HL-60/S4 treated with phorbol 12-myristate 13-acetate at 8.2 ng/mL for 4 days and 3 days (cell line): ENCODE measurements around the gene ATXN3L.
"Not testable (repeated sequence)": the region's sequence is repeated elsewhere in the genome, so short reads cannot be mapped to it uniquely, and the experiment has no call there.

ENCODE experiments used
- in situ Hi-C: fragments of 300-500 bp; cut with MboI; formaldehyde crosslinking; loops from 2 replicates; pipeline ENCODE4 v1.15.0; 2022; ENCODE audit warnings: low sequenced_read_pairs

Gene ATXN3L

GRCh38 chrX:13307041-13307440 lies 12.8 kb downstream of the ATXN3L start:
- in situ Hi-C loops, result no loop called here

- in situ Hi-C loops, result no loop called here
Observed at GRCh38 chrX:13305108-13305507, 14.7 kb downstream of the ATXN3L start.

GRCh38 chrX:13304052-13304451 lies 15.8 kb downstream of the ATXN3L start:
- in situ Hi-C loops, result no loop called here

GRCh38 chrX:13303248-13303647 lies 16.6 kb downstream of the ATXN3L start:
- in situ Hi-C loops, result not testable (repeated sequence)

- in situ Hi-C loops, result no loop called here
Observed at GRCh38 chrX:13298836-13299235, 21.0 kb downstream of the ATXN3L start.

GRCh38 chrX:13295841-13296240 lies 24.0 kb downstream of the ATXN3L start:
- in situ Hi-C loops, result no loop called here

GRCh38 chrX:13293700-13294099 lies 26.2 kb downstream of the ATXN3L start:
- in situ Hi-C loops, result no loop called here

- in situ Hi-C loops, result no loop called here
Observed at GRCh38 chrX:13290891-13291614, 28.8 kb downstream of the ATXN3L start.

- in situ Hi-C loops, result no loop called here
Observed at GRCh38 chrX:13288671-13289070, 31.2 kb downstream of the ATXN3L start.

- in situ Hi-C loops, result no loop called here
Observed at GRCh38 chrX:13287816-13288215, 32.0 kb downstream of the ATXN3L start.

- in situ Hi-C loops, result no loop called here
Observed at GRCh38 chrX:13285693-13286092, 34.2 kb downstream of the ATXN3L start.

- in situ Hi-C loops, result no loop called here
Observed at GRCh38 chrX:13285229-13285628, 34.6 kb downstream of the ATXN3L start.

GRCh38 chrX:13284570-13284969 lies 35.3 kb downstream of the ATXN3L start:
- in situ Hi-C loops, result no loop called here

GRCh38 chrX:13283950-13284546 lies 35.8 kb downstream of the ATXN3L start:
- in situ Hi-C loops, result no loop called here

- in situ Hi-C loops, result no loop called here
Observed at GRCh38 chrX:13283512-13283911, 36.3 kb downstream of the ATXN3L start.

GRCh38 chrX:13281289-13281688 lies 38.6 kb downstream of the ATXN3L start:
- in situ Hi-C loops, result no loop called here

- in situ Hi-C loops, result no loop called here
Observed at GRCh38 chrX:13279279-13280018, 40.4 kb downstream of the ATXN3L start.

- in situ Hi-C loops, result no loop called here
Observed at GRCh38 chrX:13277539-13277938, 42.3 kb downstream of the ATXN3L start.

GRCh38 chrX:13276991-13277390 lies 42.9 kb downstream of the ATXN3L start:
- in situ Hi-C loops, result no loop called here

GRCh38 chrX:13275031-13275430 lies 44.8 kb downstream of the ATXN3L start:
- in situ Hi-C loops, result no loop called here

- in situ Hi-C loops, result loop anchor here (25.0 kb wide), 1 partner anchor 215 kb away; no protein-coding TSS in a partner anchor
Observed at GRCh38 chrX:13272426-13272825, 47.4 kb downstream of the ATXN3L start.

GRCh38 chrX:13271511-13271910 lies 48.3 kb downstream of the ATXN3L start:
- in situ Hi-C loops, result loop anchor here (25.0 kb wide), 1 partner anchor 216 kb away; no protein-coding TSS in a partner anchor
